ENCODE results near the gene PRDM16. TPM values are rescaled to one million over a fixed set of nuclear protein-coding genes. Genes with fewer than 3 reads are reported as not detected.

Gene PRDM16
- total RNA-seq, 1 donor from 2014 or later: 5.6 TPM

DNA sequence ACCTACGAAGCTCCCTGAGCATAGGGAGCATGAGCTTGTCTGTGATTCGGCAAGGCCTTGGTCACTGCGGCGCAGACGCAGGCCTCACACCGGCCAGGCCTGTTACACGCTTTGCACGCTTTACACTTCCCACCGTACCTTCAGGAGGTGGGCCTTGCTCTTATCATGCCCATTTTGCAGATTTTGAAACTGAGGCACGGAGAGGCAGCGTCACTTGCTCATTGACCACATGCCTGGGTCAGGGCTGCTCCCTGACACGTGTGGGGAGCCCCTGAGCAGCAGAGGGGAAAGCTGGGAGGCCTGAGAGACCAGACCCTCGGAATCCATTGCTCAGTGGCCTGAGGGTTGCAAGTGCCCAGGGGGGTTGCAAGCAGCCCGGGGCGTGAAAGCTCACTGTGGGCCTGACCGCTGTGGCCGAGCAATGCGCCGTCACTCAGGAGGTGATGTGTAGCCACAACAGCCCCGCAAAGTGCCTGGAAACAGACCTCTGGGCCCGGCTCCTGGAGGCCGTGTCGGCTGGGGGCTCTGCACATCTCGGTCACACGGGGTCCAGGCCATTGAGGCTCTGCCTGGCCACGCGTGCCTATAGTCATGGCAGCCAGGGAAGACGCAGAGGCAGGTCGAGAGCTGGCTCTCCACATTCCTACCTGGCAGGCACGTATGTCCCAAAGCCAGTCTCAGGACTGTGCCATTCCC is 392.4 kb downstream of the PRDM16 start:
- no peaks in the 10 kb centered on the region for H3K27me3 ChIP-seq (ENCODE audit: control insufficient read depth, insufficient read depth, low read length)
- DNase-seq (ENCODE audit: low read depth): no peak
- H3K4me3 ChIP-seq (ENCODE audit: low read depth, low read length): no peak overlapping the region
- no peaks in the 10 kb centered on the region for H3K36me3 ChIP-seq (ENCODE audit: control insufficient read depth, insufficient read depth, low read length)
- no peak for TF ChIP-seq CTCF (IDR thresholded peaks at IDR 0.05; ENCODE audit: insufficient read depth, low read length, poor library complexity, severe bottlenecking)

DNA sequence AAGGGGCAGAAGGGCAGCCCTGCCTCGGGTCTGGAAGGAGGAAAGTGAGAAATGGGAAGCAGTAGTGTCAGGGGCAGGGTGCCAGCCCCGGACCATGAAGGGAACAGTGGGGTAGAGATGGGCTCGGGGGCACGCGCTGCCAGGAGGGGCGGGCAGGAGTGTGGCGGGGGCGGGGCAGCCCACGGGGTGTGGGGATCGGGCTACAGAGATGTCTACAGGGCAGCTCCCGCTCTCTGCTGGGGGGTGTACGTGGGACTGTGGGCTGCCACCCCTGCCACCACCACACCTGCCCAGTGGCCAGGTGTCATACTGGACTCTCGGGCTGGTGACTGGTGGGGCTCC is 392.9 kb downstream of the PRDM16 start:
- H3K27me3 ChIP-seq (ENCODE audit: control insufficient read depth, insufficient read depth, low read length): no peaks in the 10 kb centered on the region
- DNase-seq (ENCODE audit: low read depth): no peak
- H3K36me3 ChIP-seq (ENCODE audit: control insufficient read depth, insufficient read depth, low read length): no peaks in the 10 kb centered on the region
- no peak overlapping the region for H3K4me3 ChIP-seq (ENCODE audit: low read depth, low read length)
- no peak for TF ChIP-seq CTCF (IDR thresholded peaks at IDR 0.05; ENCODE audit: insufficient read depth, low read length, poor library complexity, severe bottlenecking)

DNA sequence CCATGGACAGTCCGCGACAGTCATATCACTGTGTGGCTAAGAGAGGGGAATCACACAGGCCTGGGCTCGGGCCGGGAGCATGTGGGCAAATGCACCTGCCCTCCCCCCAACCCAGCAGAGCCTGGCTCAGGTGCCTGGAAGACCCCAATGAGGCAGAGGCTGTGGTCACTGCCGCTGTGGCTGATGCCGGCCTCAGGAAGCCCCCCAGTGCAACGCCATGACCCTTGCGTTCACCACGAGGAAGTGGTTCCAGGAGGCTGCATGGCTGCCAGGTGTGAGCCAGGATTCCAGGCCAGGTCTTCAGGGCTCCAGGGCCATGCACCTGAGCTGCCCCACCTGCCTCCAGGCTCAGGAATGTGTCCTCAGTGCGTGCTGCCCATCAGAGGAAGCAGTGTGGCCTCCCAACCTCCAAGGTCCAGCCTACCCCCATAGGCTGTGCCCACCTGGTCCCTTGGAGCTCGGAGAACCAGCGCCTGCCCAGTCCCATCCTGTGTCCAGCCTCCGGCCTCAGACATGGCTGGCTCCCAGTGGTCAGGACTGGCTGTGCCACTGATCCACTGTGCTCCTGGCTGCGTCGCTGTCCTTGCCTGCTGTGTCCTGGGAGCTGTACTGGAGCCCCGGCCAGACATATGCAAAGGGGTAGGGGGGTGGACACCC is 393.5 kb downstream of the PRDM16 start:
- no peak for DNase-seq (ENCODE audit: low read depth)
- Histone ChIP-seq H3K27me3 (ENCODE audit: control insufficient read depth, insufficient read depth, low read length) (no peaks in the 10 kb centered on the region), H3K4me3 (ENCODE audit: low read depth, low read length) (no peak overlapping the region), H3K36me3 (ENCODE audit: control insufficient read depth, insufficient read depth, low read length) (no peaks in the 10 kb centered on the region)
- no peak for TF ChIP-seq CTCF (IDR thresholded peaks at IDR 0.05; ENCODE audit: insufficient read depth, low read length, poor library complexity, severe bottlenecking)

DNA sequence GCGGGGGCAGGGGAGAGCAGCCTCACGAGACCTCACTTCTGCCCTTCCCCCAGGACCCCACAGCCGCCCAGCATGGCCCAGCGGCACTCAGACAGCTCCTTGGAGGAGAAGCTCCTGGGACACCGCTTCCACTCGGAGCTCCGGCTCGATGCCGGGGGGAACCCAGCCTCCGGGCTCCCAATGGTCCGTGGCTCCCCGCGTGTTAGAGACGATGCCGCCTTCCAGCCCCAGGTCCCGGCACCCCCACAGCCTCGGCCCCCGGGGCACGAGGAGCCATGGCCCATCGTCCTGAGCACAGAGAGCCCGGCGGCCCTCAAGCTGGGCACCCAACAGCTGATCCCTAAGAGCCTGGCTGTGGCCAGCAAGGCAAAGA is 394.0 kb downstream of the PRDM16 start:
- Histone ChIP-seq H3K27me3 (ENCODE audit: control insufficient read depth, insufficient read depth, low read length) (no peaks in the 10 kb centered on the region), H3K4me3 (ENCODE audit: low read depth, low read length) (no peak overlapping the region), H3K36me3 (ENCODE audit: control insufficient read depth, insufficient read depth, low read length) (no peaks in the 10 kb centered on the region)
- no peak for TF ChIP-seq CTCF (IDR thresholded peaks at IDR 0.05; ENCODE audit: insufficient read depth, low read length, poor library complexity, severe bottlenecking)
- no peak for DNase-seq (ENCODE audit: low read depth)

DNA sequence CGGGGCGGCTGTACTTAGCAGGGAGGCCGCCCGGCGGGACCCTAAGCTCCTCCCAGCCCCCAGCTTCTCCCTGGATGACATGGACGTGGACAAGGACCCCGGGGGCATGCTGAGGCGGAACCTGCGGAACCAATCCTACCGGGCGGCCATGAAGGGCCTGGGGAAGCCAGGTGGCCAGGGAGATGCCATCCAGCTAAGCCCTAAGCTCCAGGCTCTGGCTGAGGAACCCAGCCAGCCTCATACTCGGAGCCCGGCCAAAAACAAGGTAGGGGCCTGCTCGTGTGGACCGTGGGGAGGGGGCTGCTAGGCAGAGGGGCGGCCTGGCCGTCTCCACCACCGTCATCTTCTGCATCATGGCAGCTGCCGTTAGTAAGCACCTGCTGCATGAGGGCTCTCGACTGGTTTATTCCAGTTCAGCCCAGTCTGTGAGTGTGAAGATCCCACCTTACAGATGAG is 394.4 kb downstream of the PRDM16 start:
- no peak for TF ChIP-seq CTCF (IDR thresholded peaks at IDR 0.05; ENCODE audit: insufficient read depth, low read length, poor library complexity, severe bottlenecking)
- H3K4me3 ChIP-seq (ENCODE audit: low read depth, low read length): no peak overlapping the region
- DNase-seq (ENCODE audit: low read depth): no peak
- H3K27me3 ChIP-seq (ENCODE audit: control insufficient read depth, insufficient read depth, low read length): no peaks in the 10 kb centered on the region
- H3K36me3 ChIP-seq (ENCODE audit: control insufficient read depth, insufficient read depth, low read length): no peaks in the 10 kb centered on the region

Measured in kidney epithelial cell (primary cell).